Activated naive CD4-positive, alpha-beta T cell treated with anti-CD3 and anti-CD28 coated beads, Interleukin-2, amount 10 ng/mL, durations not matched to agents 7 days and 5 days (primary cell): Measurements from ENCODE around the gene RELCH.

Experiments used
- CTCF ChIA-PET: fragments of 350-600 bp; sonication (Branson Sonifier 250); formaldehyde crosslinking; loops from one replicate; lab custom pipeline; 2021; ENCODE audit warnings: antibody characterized with exemption; lab: Charles Lee
- DNase-seq: peaks from one replicate; pipeline ENCODE4 v3.0.0-alpha.2; 2020
- H3K27ac Mint-ChIP-seq: one replicate; pipeline ENCODE4 v1.8.0; 2021; ENCODE audit warnings: mild to moderate bottlenecking, moderate library complexity, mixed read lengths
- H3K27me3 Mint-ChIP-seq: one replicate; pipeline ENCODE4 v1.8.0; 2021; ENCODE audit warnings: mild to moderate bottlenecking, mixed read lengths
- H3K36me3 Mint-ChIP-seq: one replicate; pipeline ENCODE4 v1.8.0; 2021; ENCODE audit warnings: mixed read lengths
- H3K4me1 Mint-ChIP-seq: one replicate; pipeline ENCODE4 v1.8.0; 2021; ENCODE audit warnings: mixed read lengths
- H3K4me3 Mint-ChIP-seq: one replicate; pipeline ENCODE4 v1.8.0; 2021; ENCODE audit warnings: mild to moderate bottlenecking, moderate library complexity, mixed read lengths
- H3K9me3 Mint-ChIP-seq: one replicate; pipeline ENCODE4 v1.8.0; 2021; ENCODE audit warnings: mixed read lengths

RELCH gene

DNA sequence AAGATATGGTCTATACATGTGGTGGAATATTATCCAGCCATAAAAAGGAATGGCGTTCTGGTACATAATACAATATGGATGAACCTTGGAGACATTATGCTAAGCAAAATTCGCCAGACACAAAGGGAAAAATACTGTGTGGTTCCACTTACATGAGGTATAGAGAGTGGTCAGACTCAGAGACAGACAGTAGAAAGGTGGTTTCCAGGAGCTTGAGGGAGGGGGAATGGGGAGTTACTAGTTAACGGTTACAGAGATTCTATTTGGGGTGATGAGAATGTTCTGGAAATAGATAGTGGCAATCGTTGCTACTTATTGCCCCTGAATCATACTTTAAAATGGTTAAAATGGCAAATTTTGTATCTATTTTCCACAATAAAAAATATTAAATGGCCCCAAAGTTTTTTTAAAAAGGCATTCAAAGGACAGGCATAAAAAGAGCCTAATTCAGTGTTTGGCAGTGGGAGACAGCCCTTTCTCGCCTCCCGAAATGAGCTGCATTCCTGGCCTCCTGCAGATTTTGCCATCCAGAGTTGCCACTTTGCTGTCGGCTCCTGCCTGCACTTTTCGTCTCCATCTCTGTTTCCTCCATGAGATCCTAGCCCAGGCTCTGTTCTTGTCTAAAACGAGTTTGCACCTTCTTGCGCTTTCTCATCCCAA is 151.5 kb downstream of the RELCH start:
- H3K4me1 Mint-ChIP-seq = peaks cover 20% of the 10 kb centered on the region
- DNase-seq = no peak
- no peaks in the 10 kb centered on the region for H3K9me3 Mint-ChIP-seq
- peaks cover 1% of the 10 kb centered on the region for H3K36me3 Mint-ChIP-seq
- H3K4me3 Mint-ChIP-seq = no peak overlapping the region
- CTCF ChIA-PET = interaction anchor here (1.7 kb wide), 1 partner anchor 10 kb away, joined by 4 read pairs; no protein-coding TSS in a partner anchor
- H3K27me3 Mint-ChIP-seq = peaks cover 4% of the 10 kb centered on the region
- no peak overlapping the region for H3K27ac Mint-ChIP-seq

- DNase-seq = no peak
- H3K4me3 Mint-ChIP-seq = no peak overlapping the region
- CTCF ChIA-PET = interaction anchor here (1.7 kb wide), 1 partner anchor 10 kb away, joined by 4 read pairs; no protein-coding TSS in a partner anchor
- peaks cover 4% of the 10 kb centered on the region for H3K27me3 Mint-ChIP-seq
- H3K9me3 Mint-ChIP-seq = no peaks in the 10 kb centered on the region
- H3K27ac Mint-ChIP-seq = no peak overlapping the region
- H3K4me1 Mint-ChIP-seq = peaks cover 20% of the 10 kb centered on the region
- peaks cover 1% of the 10 kb centered on the region for H3K36me3 Mint-ChIP-seq
Measured at GRCh38 chr18:62339106-62339988, 152.3 kb downstream of the RELCH start.

GRCh38 chr18:62340996-62341395 is 153.9 kb downstream of the RELCH start:
- Mint-ChIP-seq H3K27me3 (peaks cover 8% of the 10 kb centered on the region), H3K27ac (no peak overlapping the region), H3K4me3 (no peak overlapping the region), H3K36me3 (peaks cover 1% of the 10 kb centered on the region), H3K9me3 (no peaks in the 10 kb centered on the region), H3K4me1 (peaks cover 17% of the 10 kb centered on the region)
- CTCF ChIA-PET = no interaction called here
- DNase-seq = no peak

GRCh38 chr18:62341473-62341872 is 154.4 kb downstream of the RELCH start:
- Mint-ChIP-seq H3K27me3 (peaks cover 11% of the 10 kb centered on the region), H3K4me3 (no peak overlapping the region), H3K27ac (no peak overlapping the region), H3K4me1 (peaks cover 22% of the 10 kb centered on the region), H3K9me3 (no peaks in the 10 kb centered on the region), H3K36me3 (peaks cover 1% of the 10 kb centered on the region)
- no peak for DNase-seq
- CTCF ChIA-PET = no interaction called here

DNA sequence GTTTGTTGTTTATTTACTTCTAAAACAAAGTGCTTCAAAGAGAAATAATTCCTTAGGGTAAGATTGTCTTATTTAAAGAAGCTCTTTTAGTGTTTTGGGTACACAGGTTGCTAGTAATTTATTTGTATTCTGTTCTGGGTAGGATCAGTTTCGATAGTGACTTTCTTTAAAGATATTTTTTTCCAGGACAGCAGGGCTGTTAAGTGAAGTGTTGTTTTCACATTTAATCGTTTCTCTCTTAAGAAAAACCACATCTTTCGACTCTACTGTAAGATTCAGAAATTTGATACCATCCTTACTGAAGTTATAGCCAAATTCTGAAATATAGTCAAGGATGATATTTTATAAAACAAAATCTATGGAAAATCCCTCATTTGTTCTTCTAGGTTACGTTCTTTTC is 155.8 kb downstream of the RELCH start:
- DNase-seq = no peak
- Mint-ChIP-seq H3K27me3 (peaks cover 15% of the 10 kb centered on the region), H3K36me3 (no peaks in the 10 kb centered on the region), H3K4me1 (peaks cover 32% of the 10 kb centered on the region), H3K9me3 (no peaks in the 10 kb centered on the region), H3K4me3 (no peak overlapping the region), H3K27ac (no peak overlapping the region)
- CTCF ChIA-PET = interaction anchor here (1.2 kb wide), 1 partner anchor 16 kb away, joined by 4 read pairs; no protein-coding TSS in a partner anchor

DNA sequence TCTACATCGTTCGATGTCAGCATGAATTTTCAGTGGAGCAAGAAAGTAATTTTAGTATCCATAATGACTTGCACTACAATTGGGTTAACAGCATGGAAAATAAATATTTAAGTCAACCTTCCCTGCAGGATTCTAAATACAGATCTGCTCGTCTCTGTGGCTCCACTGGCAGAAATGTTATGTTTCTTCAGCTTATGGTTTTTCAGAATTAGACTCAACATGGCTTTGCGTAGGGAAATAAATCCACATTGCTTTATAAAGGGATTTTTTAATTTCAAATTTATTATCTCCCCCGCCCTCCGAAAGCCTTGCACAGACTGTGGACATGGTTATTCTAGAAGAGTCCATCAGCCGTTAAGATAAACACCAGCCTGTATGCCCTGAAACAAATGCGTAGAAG is 156.3 kb downstream of the RELCH start:
- CTCF ChIA-PET = no interaction called here
- H3K27ac Mint-ChIP-seq = no peak overlapping the region
- peaks cover 15% of the 10 kb centered on the region for H3K27me3 Mint-ChIP-seq
- no peak overlapping the region for H3K4me3 Mint-ChIP-seq
- H3K9me3 Mint-ChIP-seq = no peaks in the 10 kb centered on the region
- no peak for DNase-seq
- H3K36me3 Mint-ChIP-seq = peaks cover 3% of the 10 kb centered on the region
- H3K4me1 Mint-ChIP-seq = peaks cover 35% of the 10 kb centered on the region

DNA sequence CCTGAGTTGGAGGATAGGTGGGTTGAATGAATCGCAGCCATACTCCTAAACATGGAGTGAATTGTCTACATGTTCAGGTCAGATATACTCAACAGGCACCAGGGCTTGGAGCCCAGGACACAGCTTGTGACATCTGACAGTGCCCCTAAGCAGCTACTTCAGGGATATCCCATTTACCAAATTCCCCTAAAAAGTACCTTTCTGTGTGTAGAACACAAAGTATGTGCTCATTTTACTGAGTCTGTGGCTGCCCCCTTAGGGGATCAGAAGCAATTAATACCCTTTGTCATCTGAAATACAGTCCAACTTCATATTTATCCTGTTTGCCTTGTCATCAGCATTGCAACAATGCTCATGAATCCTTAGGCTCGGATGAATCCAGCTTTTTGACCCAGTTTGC is 158.9 kb downstream of the RELCH start:
- Mint-ChIP-seq H3K27ac (no peak overlapping the region), H3K4me3 (no peak overlapping the region), H3K36me3 (peaks cover 7% of the 10 kb centered on the region), H3K9me3 (no peaks in the 10 kb centered on the region), H3K27me3 (peaks cover 10% of the 10 kb centered on the region), H3K4me1 (peaks cover 25% of the 10 kb centered on the region)
- no peak for DNase-seq
- CTCF ChIA-PET = no interaction called here

DNA sequence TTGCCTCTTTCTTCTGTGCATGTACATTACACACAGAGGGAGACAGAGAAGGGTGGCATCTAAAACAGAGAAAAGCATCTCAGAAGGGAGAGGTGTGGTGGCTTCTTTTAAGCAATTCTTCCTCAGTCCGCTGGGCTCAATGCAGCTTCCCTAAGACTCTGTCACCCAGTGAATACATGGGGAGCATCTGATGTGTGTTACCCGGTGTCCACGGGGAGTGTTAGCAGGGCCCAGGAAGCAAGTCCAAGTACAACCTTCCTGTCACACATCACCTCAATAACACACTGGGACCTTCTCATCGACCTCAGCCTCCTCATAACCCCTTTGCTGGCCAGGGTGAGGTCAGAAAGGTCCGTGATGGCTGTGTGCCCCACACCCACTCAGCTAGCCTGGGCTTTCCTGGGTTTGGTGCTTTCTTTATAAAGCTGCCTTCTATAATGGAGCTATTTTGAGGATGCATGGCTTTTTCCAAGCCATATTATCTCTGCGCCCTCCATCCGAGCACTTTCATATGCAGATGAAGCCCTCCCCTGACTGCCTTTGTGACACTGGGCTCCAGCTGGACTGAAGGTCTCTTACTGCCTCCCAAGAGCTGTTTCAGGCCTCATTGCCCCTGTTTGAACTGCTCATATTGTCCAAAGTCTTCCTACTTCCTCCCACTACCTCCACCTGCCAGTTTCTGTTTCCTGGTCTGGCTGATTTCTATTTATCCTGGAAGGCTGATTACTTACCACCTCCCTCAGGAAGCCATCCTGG is 159.5 kb downstream of the RELCH start:
- no peak overlapping the region for H3K4me3 Mint-ChIP-seq
- H3K27me3 Mint-ChIP-seq = peaks cover 10% of the 10 kb centered on the region
- DNase-seq = no peak
- peak overlapping the region; percentile 26 for H3K27ac Mint-ChIP-seq
- CTCF ChIA-PET = no interaction called here
- no peaks in the 10 kb centered on the region for H3K9me3 Mint-ChIP-seq
- H3K36me3 Mint-ChIP-seq = peaks cover 7% of the 10 kb centered on the region
- H3K4me1 Mint-ChIP-seq = peaks cover 25% of the 10 kb centered on the region

GRCh38 chr18:62347089-62347506 is 160.0 kb downstream of the RELCH start:
- H3K27ac Mint-ChIP-seq = peak overlapping the region; percentile 26
- H3K4me1 Mint-ChIP-seq = peaks cover 25% of the 10 kb centered on the region
- H3K36me3 Mint-ChIP-seq = peaks cover 8% of the 10 kb centered on the region
- no peak overlapping the region for H3K4me3 Mint-ChIP-seq
- CTCF ChIA-PET = no interaction called here
- no peaks in the 10 kb centered on the region for H3K9me3 Mint-ChIP-seq
- H3K27me3 Mint-ChIP-seq = peaks cover 10% of the 10 kb centered on the region
- no peak for DNase-seq

GRCh38 chr18:62348474-62348873 is 161.4 kb downstream of the RELCH start:
- Mint-ChIP-seq H3K36me3 (peaks cover 16% of the 10 kb centered on the region), H3K27me3 (peaks cover 10% of the 10 kb centered on the region), H3K27ac (no peak overlapping the region), H3K4me3 (no peak overlapping the region), H3K4me1 (peaks cover 25% of the 10 kb centered on the region), H3K9me3 (no peaks in the 10 kb centered on the region)
- CTCF ChIA-PET = no interaction called here
- no peak for DNase-seq

DNA sequence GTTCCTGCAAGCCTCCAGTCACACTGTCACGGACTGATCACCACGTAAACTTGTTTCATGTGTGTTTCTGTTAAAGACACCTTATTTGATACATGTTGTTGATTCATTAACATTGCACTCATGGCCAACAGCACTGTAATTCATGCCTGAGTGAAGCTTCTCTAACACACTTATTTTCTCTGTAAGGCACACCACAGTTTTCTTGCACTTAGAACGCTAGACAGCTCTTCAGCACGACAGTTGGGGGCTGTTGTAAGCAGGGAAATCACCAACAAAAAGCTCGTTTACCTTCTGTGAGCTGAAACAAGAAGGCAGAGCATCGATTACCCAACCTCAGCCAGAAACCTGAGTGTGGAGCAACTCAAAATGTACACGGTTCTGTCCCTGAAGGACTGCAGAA is 166.1 kb downstream of the RELCH start:
- no peak for DNase-seq
- no peaks in the 10 kb centered on the region for H3K27me3 Mint-ChIP-seq
- H3K9me3 Mint-ChIP-seq = no peaks in the 10 kb centered on the region
- H3K36me3 Mint-ChIP-seq = peaks cover 27% of the 10 kb centered on the region
- no peak overlapping the region for H3K4me3 Mint-ChIP-seq
- peaks cover 15% of the 10 kb centered on the region for H3K4me1 Mint-ChIP-seq
- H3K27ac Mint-ChIP-seq = no peak overlapping the region
- CTCF ChIA-PET = interaction anchor here (1.0 kb wide), 1 partner anchor 46 kb away, joined by 3 read pairs; no protein-coding TSS in a partner anchor

DNA sequence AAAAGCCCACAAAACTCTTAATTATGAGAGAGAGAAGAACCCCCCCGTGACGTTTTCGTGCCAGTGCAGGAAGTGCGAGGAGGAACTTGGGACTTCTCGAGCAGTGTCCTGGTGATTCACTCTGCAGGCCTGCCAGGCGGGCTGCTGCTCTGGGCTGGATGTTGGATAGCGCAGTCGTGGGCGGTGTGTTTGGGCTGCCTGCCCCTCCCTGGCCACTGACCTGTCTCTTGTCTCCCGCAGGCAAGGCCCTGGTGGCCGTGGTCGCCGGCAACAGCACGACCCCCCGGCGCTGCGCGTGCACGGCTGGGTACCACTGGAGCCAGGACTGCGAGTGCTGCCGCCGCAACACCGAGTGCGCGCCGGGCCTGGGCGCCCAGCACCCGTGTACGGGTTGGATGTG is 167.1 kb downstream of the RELCH start:
- Mint-ChIP-seq H3K27ac (no peak overlapping the region), H3K36me3 (peaks cover 30% of the 10 kb centered on the region), H3K4me1 (peaks cover 14% of the 10 kb centered on the region), H3K4me3 (no peak overlapping the region), H3K9me3 (no peaks in the 10 kb centered on the region), H3K27me3 (no peaks in the 10 kb centered on the region)
- no peak for DNase-seq
- CTCF ChIA-PET = no interaction called here

- Mint-ChIP-seq H3K27me3 (no peaks in the 10 kb centered on the region), H3K36me3 (peaks cover 38% of the 10 kb centered on the region), H3K9me3 (no peaks in the 10 kb centered on the region), H3K4me1 (peaks cover 11% of the 10 kb centered on the region), H3K4me3 (no peak overlapping the region), H3K27ac (no peak overlapping the region)
- no peak for DNase-seq
- CTCF ChIA-PET = no interaction called here
Measured at GRCh38 chr18:62357079-62357719, 170.1 kb downstream of the RELCH start.
